CD4-positive, alpha-beta T cell treated with Interleukin-10 for 1 hour (primary cell): ENCODE data around the gene DISC1.

ENCODE experiments used
- DNase-seq: peaks from one replicate; pipeline ENCODE4 v3.0.0-alpha.2; 2020

The DISC1 gene

GRCh38 chr1:231828182-231828920 lies 201.8 kb downstream of the DISC1 start:
- no peak for DNase-seq

DNA sequence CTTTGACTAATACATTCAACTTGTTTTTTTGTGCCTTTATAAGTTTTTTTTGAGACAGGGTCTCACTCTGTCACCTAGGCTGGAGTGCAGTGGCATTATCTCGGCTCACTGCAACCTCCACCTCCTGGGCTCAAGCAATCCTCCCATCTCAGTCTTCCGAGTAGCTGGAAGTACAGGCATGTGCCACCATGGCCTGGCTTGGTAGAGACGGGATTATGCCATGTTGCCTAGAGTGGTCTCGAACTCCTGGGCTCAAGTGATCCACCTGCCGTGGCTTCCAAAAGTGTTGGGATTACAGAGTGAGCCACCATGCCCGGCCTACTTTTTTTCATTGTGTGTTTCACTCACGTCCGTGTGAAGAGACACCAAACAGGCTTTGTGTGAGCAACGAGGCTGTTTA lies 202.7 kb downstream of the DISC1 start:
- DNase-seq = no peak

DNA sequence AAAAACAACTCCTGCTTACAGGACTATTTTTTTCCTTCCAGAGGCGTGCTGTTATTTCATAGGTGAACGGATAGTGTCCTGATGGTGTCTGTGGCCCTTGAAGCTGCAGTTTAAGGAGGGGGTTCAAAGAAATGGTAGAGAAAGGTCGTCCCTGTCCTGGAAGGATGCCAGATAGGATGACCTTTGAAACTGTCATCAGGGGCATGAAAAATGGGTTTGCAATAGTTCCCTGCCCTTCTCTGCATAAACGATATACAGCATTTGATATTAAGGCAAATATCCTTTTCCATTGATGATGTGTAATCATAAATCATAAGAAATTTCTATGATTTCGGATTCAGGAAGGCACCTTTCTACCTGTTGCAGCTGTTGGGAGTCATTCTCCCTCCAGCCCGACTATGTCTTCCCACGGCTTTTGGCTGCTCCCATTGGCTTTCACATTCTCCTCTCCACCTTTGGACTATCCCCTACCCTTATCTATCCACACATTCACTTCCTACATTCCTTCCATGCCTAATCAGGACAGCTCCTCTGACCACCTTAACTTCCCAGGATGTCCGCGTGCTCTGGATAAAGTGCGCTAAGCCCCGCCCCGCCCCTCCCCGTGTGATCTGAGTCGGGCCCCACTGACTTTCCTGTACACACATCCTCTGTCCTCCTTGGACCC lies 209.8 kb downstream of the DISC1 start:
- no peak for DNase-seq

GRCh38 chr1:231838521-231838920 lies 211.9 kb downstream of the DISC1 start:
- DNase-seq = no peak

DNA sequence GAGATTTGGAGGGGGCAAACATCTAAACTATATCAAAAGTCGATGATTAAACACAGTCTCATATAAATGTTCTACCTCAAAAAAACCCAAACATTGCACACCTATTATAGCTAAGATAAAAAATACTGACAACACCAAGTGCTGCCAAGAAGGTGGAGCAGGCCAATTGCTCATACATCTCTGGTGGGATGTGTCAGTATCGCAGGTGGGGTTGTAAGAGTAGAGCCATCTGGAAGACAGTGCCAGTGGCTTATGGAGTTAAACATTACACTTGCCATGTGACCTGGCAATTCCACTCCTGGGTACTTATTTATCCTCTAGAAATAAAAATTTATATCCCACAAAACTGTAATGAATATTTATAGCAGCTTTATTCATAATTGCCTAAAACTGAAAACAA lies 213.4 kb downstream of the DISC1 start:
- DNase-seq = no peak

GRCh38 chr1:231841616-231842344 lies 215.2 kb downstream of the DISC1 start:
- no peak for DNase-seq

- no peak for DNase-seq
These were observed 215.9 kb downstream of the DISC1 start for GRCh38 chr1:231842441-231842840.

DNA sequence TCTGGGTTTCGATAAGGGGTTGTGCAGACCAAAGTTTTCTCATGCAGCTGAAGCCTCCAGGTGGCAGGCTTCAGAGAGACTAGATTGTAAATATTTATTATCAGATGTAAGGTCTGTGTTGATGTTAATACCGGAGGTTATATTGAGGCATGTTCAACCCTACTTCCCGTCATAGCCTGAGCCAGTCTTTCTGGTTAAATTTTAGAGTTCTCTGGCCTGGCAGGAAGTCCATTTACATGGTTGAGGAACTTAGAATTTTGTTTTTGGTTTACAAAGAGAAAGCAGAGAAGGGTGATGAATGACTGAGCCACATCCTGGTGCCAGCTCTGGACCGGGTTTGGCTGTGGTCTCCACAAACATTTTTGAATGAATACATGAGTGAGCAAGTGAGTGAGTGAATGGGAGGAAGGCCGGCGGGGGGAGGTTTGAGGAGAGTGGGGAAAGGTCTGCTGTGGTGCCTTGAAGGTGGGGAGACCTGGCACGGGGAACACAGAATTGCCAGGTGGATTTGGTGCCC lies 218.5 kb downstream of the DISC1 start:
- DNase-seq = no peak

DNA sequence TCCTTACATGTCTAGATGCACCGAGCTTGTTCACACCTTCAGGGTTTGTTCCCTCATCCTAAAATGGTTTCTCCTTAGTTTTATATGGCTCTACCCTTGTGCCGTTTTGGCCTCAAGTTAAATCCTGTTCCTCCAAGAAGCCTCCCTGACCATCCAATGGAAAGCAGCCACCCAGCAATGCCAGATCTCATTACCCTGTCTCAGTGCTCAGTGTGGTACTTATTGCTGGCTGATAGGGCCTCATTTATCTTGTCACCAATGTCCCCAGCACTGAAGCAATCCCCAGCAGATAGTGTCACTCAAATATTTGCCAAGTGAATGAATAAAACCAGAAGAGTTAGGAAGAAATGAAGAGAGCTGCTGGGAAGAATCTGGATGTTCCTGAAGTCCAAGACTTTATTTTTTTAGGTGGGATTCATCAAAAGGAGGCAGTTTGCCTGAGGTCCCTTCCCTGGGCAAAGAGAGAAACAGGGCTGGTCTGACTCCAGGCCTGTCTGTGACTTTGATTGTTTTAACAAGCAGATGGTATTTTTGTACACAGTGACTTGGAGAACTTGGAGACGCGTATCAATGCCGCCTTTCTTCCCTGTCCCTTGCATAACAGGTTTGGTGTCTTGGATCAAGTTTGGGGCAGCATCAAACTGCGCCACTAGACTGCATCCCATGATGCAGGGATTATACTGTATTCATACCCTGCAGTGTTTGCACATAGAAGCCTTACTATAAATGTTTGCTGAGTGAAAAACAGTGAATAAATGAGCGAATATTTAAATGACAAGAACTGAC lies 221.2 kb downstream of the DISC1 start:
- DNase-seq = no peak

GRCh38 chr1:231849981-231850380 lies 223.4 kb downstream of the DISC1 start:
- DNase-seq = no peak

GRCh38 chr1:231850786-231851185 lies 224.2 kb downstream of the DISC1 start:
- DNase-seq = no peak

DNA sequence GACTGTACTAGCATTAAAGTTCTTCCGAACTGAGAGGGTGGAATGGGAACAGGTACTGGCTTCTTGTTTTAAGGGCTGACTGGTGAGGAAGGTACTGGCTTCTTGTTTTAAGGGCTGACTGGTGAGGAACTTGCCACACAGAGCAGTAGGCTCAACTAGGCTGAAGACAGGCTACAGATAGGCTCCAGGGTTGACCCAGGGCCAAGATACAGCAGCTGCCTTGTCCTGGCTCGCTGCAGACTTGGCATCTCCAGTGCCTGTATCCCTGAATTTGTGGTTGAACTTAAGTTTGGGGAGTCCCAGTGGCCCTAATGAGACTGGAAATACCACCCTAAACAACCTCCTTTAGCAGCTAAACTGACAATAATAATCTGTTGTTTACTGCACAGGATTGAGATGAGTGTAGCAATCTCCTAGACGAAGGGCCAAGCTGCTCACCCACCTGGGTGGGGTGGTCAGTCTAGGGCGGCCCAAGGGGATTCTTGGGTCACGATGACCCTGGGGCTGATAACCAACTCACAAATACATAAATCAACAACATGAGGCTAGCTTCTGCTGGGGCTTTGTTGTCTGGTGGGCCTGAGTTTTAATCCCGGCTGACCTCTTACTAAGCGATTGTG lies 227.1 kb downstream of the DISC1 start:
- DNase-seq = no peak

DNA sequence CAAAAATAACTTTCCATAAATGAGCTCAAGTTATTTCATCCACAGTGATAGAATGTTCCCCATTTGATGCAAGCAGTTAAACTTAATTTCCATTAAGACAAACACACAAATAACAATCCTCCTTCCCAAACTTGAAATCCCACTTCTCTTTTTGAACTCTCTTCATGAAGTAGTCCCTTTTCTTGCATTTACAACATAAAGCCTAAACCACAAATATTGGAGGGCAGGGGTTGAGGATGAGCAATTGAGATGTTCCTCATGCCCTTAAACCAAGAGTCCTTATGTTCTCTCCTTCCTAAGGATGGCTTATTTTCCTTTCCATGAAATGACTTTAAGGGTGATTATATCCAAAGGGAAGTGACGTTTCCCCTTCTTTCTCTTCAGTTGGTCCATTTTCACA lies 228.8 kb downstream of the DISC1 start:
- no peak for DNase-seq

DNA sequence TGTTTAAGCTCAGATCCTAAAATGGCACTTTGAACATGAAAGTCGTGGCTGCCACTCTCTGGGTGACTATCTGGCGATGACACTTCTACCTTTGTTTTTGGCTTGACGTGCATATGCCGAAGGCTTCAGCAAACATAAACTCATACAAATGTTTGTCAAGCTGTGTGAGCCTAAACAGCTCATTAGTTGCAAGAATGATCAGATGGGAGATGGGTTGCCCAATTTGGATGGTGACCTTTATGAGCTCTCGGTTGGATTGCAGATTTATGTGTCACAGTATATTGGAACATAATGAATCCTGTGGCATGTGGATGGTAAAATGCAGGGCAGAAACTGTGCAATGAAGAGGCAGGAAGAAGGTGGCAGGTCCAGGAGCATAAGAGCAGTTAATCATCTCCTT lies 229.3 kb downstream of the DISC1 start:
- no peak for DNase-seq

- no peak for DNase-seq
These were observed 229.8 kb downstream of the DISC1 start for GRCh38 chr1:231856426-231856825.

DNA sequence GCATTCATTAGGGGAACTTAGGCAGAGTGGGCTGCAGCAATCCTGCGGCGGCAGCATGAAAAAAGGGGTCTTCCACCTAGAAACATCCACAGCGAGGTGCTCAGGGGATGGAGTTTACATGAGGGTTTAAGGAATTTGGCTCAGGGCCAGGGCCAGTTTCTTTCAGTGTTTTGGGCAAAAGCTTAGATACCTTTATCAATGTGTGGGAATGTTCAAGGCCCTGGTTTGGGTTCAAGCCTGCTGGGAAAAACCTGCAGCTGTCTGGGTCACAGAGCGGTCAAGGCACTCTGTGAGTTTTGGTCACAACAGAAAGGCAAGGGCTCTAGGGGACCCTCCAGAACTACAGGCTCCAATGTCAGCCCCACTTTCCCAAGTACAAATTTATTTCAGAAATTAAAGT lies 230.3 kb downstream of the DISC1 start:
- DNase-seq = no peak

- no peak for DNase-seq
These were observed 231.1 kb downstream of the DISC1 start for GRCh38 chr1:231857609-231858135.

- DNase-seq = no peak
These were observed 233.9 kb downstream of the DISC1 start for GRCh38 chr1:231860221-231861088.

DNA sequence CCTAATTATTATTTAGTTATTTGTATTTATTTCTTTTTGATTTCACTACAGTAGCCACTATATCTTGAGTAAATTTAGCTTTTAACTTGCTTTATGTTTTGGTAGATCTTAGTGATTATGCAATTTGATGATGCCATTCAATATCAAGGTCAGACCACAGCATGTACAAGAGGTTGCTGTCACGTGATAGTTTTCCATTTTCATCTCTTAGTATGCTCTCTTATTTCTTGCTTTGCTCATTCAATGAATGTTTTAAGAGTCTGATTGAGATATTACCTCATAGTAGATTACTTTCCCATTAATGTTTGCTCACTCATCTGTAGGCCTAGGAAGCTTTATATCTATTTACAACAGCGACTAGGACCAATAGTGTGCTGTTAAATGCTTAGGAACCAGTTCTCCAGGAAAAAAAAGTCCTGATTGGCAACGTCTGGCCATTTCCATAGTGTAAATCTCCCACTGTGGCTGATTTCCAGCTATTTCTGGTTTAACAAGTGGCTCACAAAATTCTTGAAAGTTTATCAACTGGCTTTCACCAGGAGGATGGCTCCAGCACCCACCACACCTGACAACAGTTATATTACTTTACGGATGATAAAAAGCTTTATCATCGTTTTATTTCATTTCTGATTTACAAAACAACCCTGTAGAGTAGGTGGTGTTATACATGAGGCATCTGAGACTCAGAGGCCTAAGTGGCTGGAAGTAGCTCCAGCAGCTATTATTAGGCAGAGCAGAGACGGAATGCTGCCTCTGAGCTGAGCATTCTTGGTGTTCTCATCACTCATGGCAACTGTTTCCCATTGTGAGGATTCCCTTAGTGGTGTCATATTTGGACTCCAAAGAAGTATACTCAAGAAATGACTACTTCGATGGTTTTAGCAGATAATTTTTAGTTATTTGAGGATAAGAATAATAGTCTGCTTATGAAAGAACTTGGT lies 235.2 kb downstream of the DISC1 start:
- no peak for DNase-seq

GRCh38 chr1:231862611-231863010 lies 236.0 kb downstream of the DISC1 start:
- no peak for DNase-seq
